Forelimb muscle (tissue), 1 donor: ENCODE data around the gene PQBP1. TPM values are rescaled to one million over a fixed set of nuclear protein-coding genes. Genes with fewer than 3 reads are reported as not detected.
"Not testable (repeated sequence)": the region's sequence is repeated elsewhere in the genome, so short reads cannot be mapped to it uniquely, and the experiment has no call there.

Experiments used
- DNase-seq: peaks from one replicate; pipeline ENCODE4 v3.0.0-alpha.2; 2013; ENCODE audit warnings: low read depth
- polyA plus RNA-seq: library from polyadenylated mRNA; unstranded; fragments of 120-200 nt; gene quantifications from one replicate; pipeline ENCODE4 v1.2.1, GENCODE V29; 2013; ENCODE audit not compliant: insufficient read length

The PQBP1 gene
- polyA plus RNA-seq: 64.5 TPM

- peak; percentile 91 for DNase-seq
Measured at GRCh38 chrX:48897625-48898306, at the start of gene PQBP1, which contains the start of gene TIMM17B. Gene PQBP1 (plus strand): TSS chrX:48897930. CDS start chrX:48898510, 580 bp downstream. Gene TIMM17B (minus strand): TSS chrX:48897768. CDS start chrX:48897749, 19 bp downstream.

- no peak for DNase-seq
Measured at GRCh38 chrX:48848847-48849246, 48.9 kb upstream of the PQBP1 start.

- DNase-seq: no peak
Measured at GRCh38 chrX:48852857-48853256, 44.9 kb upstream of the PQBP1 start.

GRCh38 chrX:48853494-48853893, 44.2 kb upstream of the PQBP1 start:
- not testable (repeated sequence) for DNase-seq

GRCh38 chrX:48854121-48854804, 43.5 kb upstream of the PQBP1 start:
- DNase-seq: not testable (repeated sequence)

- no peak for DNase-seq
Measured at GRCh38 chrX:48854898-48855297, 42.8 kb upstream of the PQBP1 start.

- DNase-seq: no peak
Measured at GRCh38 chrX:48864210-48864609, 33.5 kb upstream of the PQBP1 start.

- DNase-seq: not testable (repeated sequence)
Measured at GRCh38 chrX:48872017-48872416, 25.7 kb upstream of the PQBP1 start.

- not testable (repeated sequence) for DNase-seq
Measured at GRCh38 chrX:48876944-48877343, 20.8 kb upstream of the PQBP1 start.

- no peak for DNase-seq
Measured at GRCh38 chrX:48883729-48884128, 14.0 kb upstream of the PQBP1 start.

- DNase-seq: not testable (repeated sequence)
Measured at GRCh38 chrX:48886586-48886985, 11.1 kb upstream of the PQBP1 start.

- DNase-seq: no peak
Measured at GRCh38 chrX:48890296-48890925, 7.3 kb upstream of the PQBP1 start.

- no peak for DNase-seq
Measured at GRCh38 chrX:48890934-48891401, 6.8 kb upstream of the PQBP1 start.

GRCh38 chrX:48891402-48892288, 6.1 kb upstream of the PQBP1 start:
- DNase-seq: no peak

GRCh38 chrX:48892896-48893295, 4.8 kb upstream of the PQBP1 start:
- no peak for DNase-seq

- no peak for DNase-seq
Measured at GRCh38 chrX:48893556-48894348, 4.0 kb upstream of the PQBP1 start.

- no peak for DNase-seq
Measured at GRCh38 chrX:48894891-48895290, 2.8 kb upstream of the PQBP1 start.

- DNase-seq: no peak
Measured at GRCh38 chrX:48896611-48897011, 1.1 kb upstream of the PQBP1 start.

GRCh38 chrX:48897157-48897624, 539 bp upstream of the PQBP1 start:
- no peak for DNase-seq

- no peak for DNase-seq
Measured at GRCh38 chrX:48899078-48899410, 1.3 kb downstream of the PQBP1 start.

GRCh38 chrX:48901069-48901468, 3.3 kb downstream of the PQBP1 start:
- no peak for DNase-seq
